ENCODE measurements around the gene ACSL3.

The ACSL3 gene

GRCh38 chr2:222860740-222861410, at the start of gene ACSL3:
Gene ACSL3 (plus strand): TSS chr2:222861036. CDS start chr2:222908773, 47,737 bp downstream.
- peak within 1 kb of the TSS; percentile 81 for H3K4me3 ChIP-seq (ENCODE audit: low read depth, low read length)
- no peak for TF ChIP-seq CTCF (IDR thresholded peaks at IDR 0.05; ENCODE audit: low read depth, low read length)
- H3K9me3 ChIP-seq (ENCODE audit: severe bottlenecking): no peaks in the 10 kb centered on the region

DNA sequence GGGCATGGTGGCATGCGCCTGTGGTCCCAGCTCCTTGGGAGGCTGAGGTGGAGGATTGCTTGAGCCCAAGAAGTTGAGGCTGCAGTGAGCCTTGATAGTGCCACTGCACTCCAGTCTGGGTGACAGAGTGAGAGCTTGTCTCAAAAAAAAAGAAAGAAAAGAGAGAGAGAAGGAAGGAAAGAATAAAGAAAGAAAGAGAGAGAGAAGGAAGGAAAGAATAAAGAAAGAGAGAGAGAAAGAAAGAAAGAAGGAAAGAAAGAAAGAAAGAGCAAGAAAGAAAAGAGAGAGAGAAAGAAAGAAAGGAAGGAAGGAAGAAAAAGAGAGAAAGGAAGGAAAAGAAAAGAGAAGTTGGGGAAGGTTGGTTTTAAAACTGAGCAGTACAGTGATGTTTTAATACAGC, 49.0 kb upstream of the ACSL3 start:
- H3K27ac ChIP-seq: no peak overlapping the region
- no peak for TF ChIP-seq CTCF (IDR thresholded peaks at IDR 0.05; ENCODE audit: low read depth, low read length)
- H3K27me3 ChIP-seq (ENCODE audit: insufficient read depth, low read depth, severe bottlenecking): no peaks in the 10 kb centered on the region
- H3K9me3 ChIP-seq (ENCODE audit: severe bottlenecking): no peaks in the 10 kb centered on the region
- H3K36me3 ChIP-seq: no peaks in the 10 kb centered on the region
- DNase-seq: no peak
- H3K4me3 ChIP-seq (ENCODE audit: low read depth, low read length): no peak overlapping the region

More at GRCh38 chr2:222860740-222861410, at the start of gene ACSL3:
- Histone ChIP-seq H3K27me3 (ENCODE audit: insufficient read depth, low read depth, severe bottlenecking) (no peaks in the 10 kb centered on the region), H3K36me3 (peaks cover 3% of the 10 kb centered on the region; the same call in 1 of the 2 replicates), H3K27ac (peak within 1 kb of the TSS; percentile 95)
- DNase-seq: peak; percentile 97

GRCh38 chr2:222813177-222813843, 47.5 kb upstream of the ACSL3 start:
- TF ChIP-seq CTCF (IDR thresholded peaks at IDR 0.05; ENCODE audit: low read depth, low read length): no peak
- H3K4me3 ChIP-seq (ENCODE audit: low read depth, low read length): no peak overlapping the region
- H3K9me3 ChIP-seq (ENCODE audit: severe bottlenecking): no peaks in the 10 kb centered on the region
- no peak overlapping the region for H3K27ac ChIP-seq
- no peaks in the 10 kb centered on the region for H3K36me3 ChIP-seq
- no peaks in the 10 kb centered on the region for H3K27me3 ChIP-seq (ENCODE audit: insufficient read depth, low read depth, severe bottlenecking)
- DNase-seq: no peak

GRCh38 chr2:222819722-222820333, 41.0 kb upstream of the ACSL3 start:
- no peaks in the 10 kb centered on the region for H3K9me3 ChIP-seq (ENCODE audit: severe bottlenecking)
- no peak for DNase-seq
- TF ChIP-seq CTCF (IDR thresholded peaks at IDR 0.05; ENCODE audit: low read depth, low read length): no peak
- H3K27me3 ChIP-seq (ENCODE audit: insufficient read depth, low read depth, severe bottlenecking): no peaks in the 10 kb centered on the region
- no peaks in the 10 kb centered on the region for H3K36me3 ChIP-seq
- no peak overlapping the region for H3K4me3 ChIP-seq (ENCODE audit: low read depth, low read length)
- H3K27ac ChIP-seq: no peak overlapping the region

- Histone ChIP-seq H3K36me3 (no peaks in the 10 kb centered on the region), H3K4me3 (ENCODE audit: low read depth, low read length) (no peak overlapping the region), H3K27ac (no peak overlapping the region), H3K9me3 (ENCODE audit: severe bottlenecking) (no peaks in the 10 kb centered on the region), H3K27me3 (ENCODE audit: insufficient read depth, low read depth, severe bottlenecking) (no peaks in the 10 kb centered on the region)
- no peak for DNase-seq
- no peak for TF ChIP-seq CTCF (IDR thresholded peaks at IDR 0.05; ENCODE audit: low read depth, low read length)
These were observed 37.5 kb upstream of the ACSL3 start for GRCh38 chr2:222823183-222823930.

Measured in WERI-Rb-1 (cell line).